Activated naive CD4-positive, alpha-beta T cell treated with anti-CD3 and anti-CD28 coated beads, Interleukin-2, amount 10 ng/mL, durations not matched to agents 7 days and 5 days (primary cell): Measurements from ENCODE around the gene LRRC34.

Source experiments
- CTCF ChIA-PET: fragments of 350-600 bp; sonication (Branson Sonifier 250); formaldehyde crosslinking; loops from one replicate; lab custom pipeline; 2021; ENCODE audit warnings: antibody characterized with exemption; lab: Charles Lee
- DNase-seq: peaks from one replicate; pipeline ENCODE4 v3.0.0-alpha.2; 2020
- H3K27ac Mint-ChIP-seq: one replicate; pipeline ENCODE4 v1.8.0; 2021; ENCODE audit warnings: mild to moderate bottlenecking, moderate library complexity, mixed read lengths
- H3K27me3 Mint-ChIP-seq: one replicate; pipeline ENCODE4 v1.8.0; 2021; ENCODE audit warnings: mild to moderate bottlenecking, mixed read lengths
- H3K36me3 Mint-ChIP-seq: one replicate; pipeline ENCODE4 v1.8.0; 2021; ENCODE audit warnings: mixed read lengths
- H3K4me1 Mint-ChIP-seq: one replicate; pipeline ENCODE4 v1.8.0; 2021; ENCODE audit warnings: mixed read lengths
- H3K4me3 Mint-ChIP-seq: one replicate; pipeline ENCODE4 v1.8.0; 2021; ENCODE audit warnings: mild to moderate bottlenecking, moderate library complexity, mixed read lengths
- H3K9me3 Mint-ChIP-seq: one replicate; pipeline ENCODE4 v1.8.0; 2021; ENCODE audit warnings: mixed read lengths

LRRC34 gene

DNA sequence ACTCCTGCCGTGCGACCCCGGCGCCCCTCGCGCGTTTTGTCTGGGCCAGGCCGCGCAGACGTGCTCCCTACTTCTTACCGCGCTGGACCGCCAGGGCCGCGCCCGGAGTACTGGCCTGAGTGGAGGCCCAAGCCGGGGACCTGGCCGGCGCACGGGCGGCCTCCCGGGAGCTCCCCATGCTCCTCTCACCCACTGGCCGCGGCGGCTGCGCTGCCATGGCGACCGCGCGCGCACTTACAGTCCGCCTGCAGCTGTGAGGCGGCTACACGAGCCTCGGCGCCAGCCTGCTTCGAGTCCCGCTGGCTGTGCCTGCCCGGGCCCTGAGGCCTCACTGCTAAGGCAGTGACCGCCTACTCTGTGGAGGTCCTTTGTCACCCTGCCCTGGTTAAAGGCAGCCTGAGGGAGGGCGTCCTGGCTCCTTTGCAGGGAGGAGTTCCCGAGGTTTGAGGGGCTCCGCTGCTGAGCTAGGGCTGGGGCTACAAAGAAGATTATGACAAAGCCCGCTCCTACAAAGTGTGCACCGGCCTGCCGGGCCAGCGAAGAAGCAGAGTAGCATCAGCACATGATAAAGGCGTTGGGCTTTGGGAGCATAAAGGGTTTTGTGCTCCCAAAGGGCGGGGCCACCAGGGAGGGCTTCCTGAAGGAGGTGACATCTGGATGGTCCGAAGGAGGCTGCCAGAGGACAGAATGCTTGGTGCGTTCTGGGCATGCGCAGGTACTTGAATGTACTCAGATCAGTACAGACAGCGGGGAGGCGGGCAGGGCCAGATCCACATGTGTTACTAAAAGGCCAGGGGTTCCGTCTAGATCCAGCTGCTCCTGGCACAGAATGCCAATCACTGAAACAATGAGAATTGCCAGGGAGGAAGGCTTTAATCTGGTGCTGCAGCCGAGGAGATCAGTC is at the start of gene LRRC34, which contains the start of gene LRRIQ4:
TSS of gene LRRC34 (minus strand) at position 573 of the 904 bp plus-strand sequence. CDS start at position 217, 356 bp downstream.
TSS of gene LRRIQ4 (plus strand) at position 539 of the 904 bp plus-strand sequence. CDS start 9,052 bp downstream, outside the sequence.
- peak within 1 kb of the TSS; percentile 84 for H3K4me3 Mint-ChIP-seq
- H3K4me1 Mint-ChIP-seq: peaks cover 55% of the 10 kb centered on the region
- CTCF ChIA-PET: interaction anchor here (0.7 to 1.6 kb wide), 6 partner anchors 24 to 544 kb away, joined by 3 to 6 read pairs (median 3); no protein-coding TSS in a partner anchor
- H3K27ac Mint-ChIP-seq: peak within 1 kb of the TSS; percentile 87
- H3K9me3 Mint-ChIP-seq: peaks cover 12% of the 10 kb centered on the region
- DNase-seq: peak; percentile 81
- peaks cover 31% of the 10 kb centered on the region for H3K27me3 Mint-ChIP-seq
- peaks cover 14% of the 10 kb centered on the region for H3K36me3 Mint-ChIP-seq

DNA sequence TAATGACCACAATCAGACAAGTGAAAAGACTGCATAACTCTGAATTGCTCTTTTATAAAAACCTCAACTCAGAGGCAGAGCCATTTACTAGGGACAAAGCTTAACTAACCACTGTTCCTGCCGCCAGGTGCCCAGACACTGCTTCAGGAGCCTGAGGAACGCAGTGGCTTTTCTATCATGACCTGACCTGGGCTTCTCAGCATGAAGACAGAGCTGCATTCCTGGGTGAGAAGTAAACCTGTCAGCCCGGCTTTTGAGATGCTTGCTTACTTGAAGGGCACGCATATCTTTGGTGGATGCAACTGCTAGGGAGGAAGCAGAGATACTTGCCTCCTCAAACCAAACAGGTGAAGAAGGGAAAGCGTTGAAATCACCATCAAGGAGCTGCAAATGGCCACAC is 49.2 kb upstream of the LRRC34 start:
- DNase-seq: no peak
- peaks cover 19% of the 10 kb centered on the region for H3K27me3 Mint-ChIP-seq
- no peaks in the 10 kb centered on the region for H3K9me3 Mint-ChIP-seq
- H3K36me3 Mint-ChIP-seq: no peaks in the 10 kb centered on the region
- no peak overlapping the region for H3K4me3 Mint-ChIP-seq
- CTCF ChIA-PET: interaction anchor here (0.6 to 3.5 kb wide), 8 partner anchors 8 to 948 kb away, joined by 3 to 18 read pairs (median 5); no protein-coding TSS in a partner anchor
- H3K4me1 Mint-ChIP-seq: peaks cover 31% of the 10 kb centered on the region
- no peak overlapping the region for H3K27ac Mint-ChIP-seq

GRCh38 chr3:169857811-169858210 is 45.1 kb upstream of the LRRC34 start:
- Mint-ChIP-seq H3K4me1 (peaks cover 2% of the 10 kb centered on the region), H3K36me3 (no peaks in the 10 kb centered on the region), H3K4me3 (no peak overlapping the region), H3K27ac (no peak overlapping the region), H3K9me3 (no peaks in the 10 kb centered on the region), H3K27me3 (peaks cover 41% of the 10 kb centered on the region)
- DNase-seq: no peak
- CTCF ChIA-PET: interaction anchor here (1.0 kb wide), 1 partner anchor 95 kb away, joined by 3 read pairs; no protein-coding TSS in a partner anchor

DNA sequence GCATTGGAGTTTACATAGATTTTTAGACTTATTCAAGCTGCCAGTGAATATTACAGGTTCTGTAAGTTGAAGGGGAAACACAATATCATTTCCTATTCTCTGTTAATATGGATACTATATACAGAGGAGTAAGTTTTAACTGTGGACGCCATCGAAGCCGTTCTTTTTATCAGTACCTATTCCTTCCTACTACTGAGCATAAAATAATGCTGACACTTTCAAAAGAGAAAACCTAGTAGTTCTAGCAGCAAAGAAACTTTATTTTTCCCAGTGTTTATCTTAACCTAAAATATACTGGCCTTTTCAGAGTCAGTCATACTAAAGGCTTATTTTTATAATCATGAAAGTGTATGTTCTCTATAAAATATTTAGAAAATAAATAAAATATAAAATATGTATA is 42.8 kb upstream of the LRRC34 start:
- H3K27me3 Mint-ChIP-seq: peaks cover 39% of the 10 kb centered on the region
- no peaks in the 10 kb centered on the region for H3K4me1 Mint-ChIP-seq
- H3K36me3 Mint-ChIP-seq: no peaks in the 10 kb centered on the region
- H3K4me3 Mint-ChIP-seq: no peak overlapping the region
- CTCF ChIA-PET: no interaction called here
- H3K9me3 Mint-ChIP-seq: no peaks in the 10 kb centered on the region
- no peak overlapping the region for H3K27ac Mint-ChIP-seq
- DNase-seq: no peak

DNA sequence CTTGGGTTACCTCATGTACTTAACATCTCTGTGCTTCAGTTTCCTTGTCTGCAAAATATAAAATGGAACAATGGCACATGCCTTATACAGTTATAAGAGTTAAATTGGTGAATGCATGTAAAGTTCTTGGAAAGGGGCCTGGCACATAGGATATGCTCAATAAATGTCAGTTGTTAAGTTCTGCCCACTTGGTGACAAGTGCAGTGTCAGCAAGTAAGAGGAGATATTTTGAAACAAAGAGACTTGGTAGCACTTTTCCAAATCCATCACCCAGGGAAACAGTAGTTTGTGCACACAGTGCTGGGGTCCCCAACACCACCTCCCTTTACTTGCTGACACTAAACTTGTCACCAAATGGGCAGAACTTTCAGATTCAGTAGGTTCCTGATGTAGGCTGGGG is 37.9 kb upstream of the LRRC34 start:
- Mint-ChIP-seq H3K4me1 (peaks cover 5% of the 10 kb centered on the region), H3K9me3 (no peaks in the 10 kb centered on the region), H3K27ac (no peak overlapping the region), H3K36me3 (no peaks in the 10 kb centered on the region), H3K4me3 (no peak overlapping the region), H3K27me3 (peaks cover 37% of the 10 kb centered on the region)
- CTCF ChIA-PET: interaction anchor here (2.0 kb wide), 1 partner anchor 13 kb away, joined by 6 read pairs; no protein-coding TSS in a partner anchor
- no peak for DNase-seq

GRCh38 chr3:169848741-169849140 is 36.0 kb upstream of the LRRC34 start:
- H3K27me3 Mint-ChIP-seq: peaks cover 32% of the 10 kb centered on the region
- CTCF ChIA-PET: no interaction called here
- no peaks in the 10 kb centered on the region for H3K9me3 Mint-ChIP-seq
- H3K4me3 Mint-ChIP-seq: no peak overlapping the region
- H3K36me3 Mint-ChIP-seq: no peaks in the 10 kb centered on the region
- H3K27ac Mint-ChIP-seq: no peak overlapping the region
- H3K4me1 Mint-ChIP-seq: peaks cover 5% of the 10 kb centered on the region
- DNase-seq: no peak

GRCh38 chr3:169847896-169848295 is 35.2 kb upstream of the LRRC34 start:
- Mint-ChIP-seq H3K27ac (no peak overlapping the region), H3K9me3 (no peaks in the 10 kb centered on the region), H3K27me3 (peaks cover 30% of the 10 kb centered on the region), H3K4me3 (no peak overlapping the region), H3K4me1 (peaks cover 5% of the 10 kb centered on the region), H3K36me3 (no peaks in the 10 kb centered on the region)
- CTCF ChIA-PET: no interaction called here
- no peak for DNase-seq

GRCh38 chr3:169846458-169847193 is 33.9 kb upstream of the LRRC34 start:
- Mint-ChIP-seq H3K27me3 (peaks cover 26% of the 10 kb centered on the region), H3K9me3 (no peaks in the 10 kb centered on the region), H3K4me1 (peaks cover 5% of the 10 kb centered on the region), H3K4me3 (no peak overlapping the region), H3K27ac (no peak overlapping the region), H3K36me3 (no peaks in the 10 kb centered on the region)
- CTCF ChIA-PET: no interaction called here
- DNase-seq: no peak

DNA sequence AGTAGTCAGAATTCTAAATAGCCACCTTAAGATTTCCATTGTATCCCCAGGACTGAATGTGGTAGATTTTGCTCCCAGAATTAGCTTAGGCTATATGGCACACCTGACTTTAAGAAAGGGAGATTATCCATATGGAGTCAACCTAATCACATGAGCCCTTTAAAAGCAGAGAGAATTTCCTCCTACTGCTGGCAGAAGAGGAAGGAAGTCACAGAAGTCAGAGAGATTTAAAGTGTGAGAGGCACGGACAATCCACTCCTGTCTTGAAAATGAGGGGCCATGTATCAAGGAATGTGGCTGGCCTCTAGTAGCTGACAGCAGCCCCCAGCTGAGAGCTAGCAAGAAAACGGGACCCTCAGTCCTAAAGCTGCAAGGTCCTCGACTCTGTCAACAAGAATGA is 30.3 kb upstream of the LRRC34 start:
- H3K9me3 Mint-ChIP-seq: no peaks in the 10 kb centered on the region
- H3K4me3 Mint-ChIP-seq: no peak overlapping the region
- CTCF ChIA-PET: interaction anchor here (1.6 kb wide), 1 partner anchor 21 kb away, joined by 5 read pairs; no protein-coding TSS in a partner anchor
- H3K27ac Mint-ChIP-seq: no peak overlapping the region
- H3K27me3 Mint-ChIP-seq: peaks cover 15% of the 10 kb centered on the region
- no peak for DNase-seq
- no peaks in the 10 kb centered on the region for H3K36me3 Mint-ChIP-seq
- H3K4me1 Mint-ChIP-seq: peaks cover 2% of the 10 kb centered on the region

DNA sequence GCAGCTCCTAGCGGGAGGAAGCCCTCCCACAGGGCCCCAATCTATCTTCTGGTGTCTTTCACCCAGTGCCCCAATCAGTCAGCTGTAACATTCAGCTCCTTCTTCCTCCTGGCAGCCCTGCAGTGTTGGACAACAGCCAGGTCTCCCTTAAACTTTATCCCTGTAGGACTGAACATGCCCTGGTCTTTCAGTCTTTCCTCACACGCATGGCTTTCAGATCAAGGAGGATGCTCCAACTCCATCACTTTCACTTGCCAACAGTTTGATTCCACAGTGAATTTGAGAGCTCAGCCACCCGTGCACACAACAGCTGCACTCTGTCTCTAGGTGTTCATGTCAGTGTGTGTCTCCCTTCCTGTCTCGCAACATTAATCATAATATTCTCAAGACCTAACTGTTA is 28.5 kb upstream of the LRRC34 start:
- no peak for DNase-seq
- Mint-ChIP-seq H3K4me1 (no peaks in the 10 kb centered on the region), H3K36me3 (no peaks in the 10 kb centered on the region), H3K9me3 (no peaks in the 10 kb centered on the region), H3K27ac (no peak overlapping the region), H3K4me3 (no peak overlapping the region), H3K27me3 (peaks cover 15% of the 10 kb centered on the region)
- CTCF ChIA-PET: no interaction called here

- CTCF ChIA-PET: no interaction called here
- Mint-ChIP-seq H3K27ac (no peak overlapping the region), H3K27me3 (peaks cover 15% of the 10 kb centered on the region), H3K36me3 (no peaks in the 10 kb centered on the region), H3K4me1 (no peaks in the 10 kb centered on the region), H3K9me3 (no peaks in the 10 kb centered on the region), H3K4me3 (no peak overlapping the region)
- DNase-seq: no peak
Observed at GRCh38 chr3:169838511-169839030, 25.9 kb upstream of the LRRC34 start.

DNA sequence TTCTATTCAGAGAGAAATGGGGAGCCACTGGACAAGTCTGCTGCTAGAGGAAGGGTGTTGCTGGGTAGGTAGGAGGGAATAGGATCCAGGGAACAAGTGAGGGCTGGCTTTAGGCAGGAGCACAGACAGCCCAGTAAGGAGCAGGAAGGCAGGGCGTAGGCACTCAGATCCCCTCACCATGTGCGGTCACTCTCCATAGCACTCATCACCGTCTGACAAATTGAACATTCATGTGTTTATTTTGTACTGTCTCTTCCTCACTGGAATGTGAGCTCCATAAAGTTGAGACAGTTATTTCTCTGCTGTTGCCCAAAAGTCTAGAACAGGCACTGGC is 24.2 kb upstream of the LRRC34 start:
- no peaks in the 10 kb centered on the region for H3K9me3 Mint-ChIP-seq
- no peak for DNase-seq
- CTCF ChIA-PET: no interaction called here
- H3K4me3 Mint-ChIP-seq: no peak overlapping the region
- H3K27ac Mint-ChIP-seq: no peak overlapping the region
- H3K4me1 Mint-ChIP-seq: no peaks in the 10 kb centered on the region
- no peaks in the 10 kb centered on the region for H3K36me3 Mint-ChIP-seq
- peaks cover 15% of the 10 kb centered on the region for H3K27me3 Mint-ChIP-seq

DNA sequence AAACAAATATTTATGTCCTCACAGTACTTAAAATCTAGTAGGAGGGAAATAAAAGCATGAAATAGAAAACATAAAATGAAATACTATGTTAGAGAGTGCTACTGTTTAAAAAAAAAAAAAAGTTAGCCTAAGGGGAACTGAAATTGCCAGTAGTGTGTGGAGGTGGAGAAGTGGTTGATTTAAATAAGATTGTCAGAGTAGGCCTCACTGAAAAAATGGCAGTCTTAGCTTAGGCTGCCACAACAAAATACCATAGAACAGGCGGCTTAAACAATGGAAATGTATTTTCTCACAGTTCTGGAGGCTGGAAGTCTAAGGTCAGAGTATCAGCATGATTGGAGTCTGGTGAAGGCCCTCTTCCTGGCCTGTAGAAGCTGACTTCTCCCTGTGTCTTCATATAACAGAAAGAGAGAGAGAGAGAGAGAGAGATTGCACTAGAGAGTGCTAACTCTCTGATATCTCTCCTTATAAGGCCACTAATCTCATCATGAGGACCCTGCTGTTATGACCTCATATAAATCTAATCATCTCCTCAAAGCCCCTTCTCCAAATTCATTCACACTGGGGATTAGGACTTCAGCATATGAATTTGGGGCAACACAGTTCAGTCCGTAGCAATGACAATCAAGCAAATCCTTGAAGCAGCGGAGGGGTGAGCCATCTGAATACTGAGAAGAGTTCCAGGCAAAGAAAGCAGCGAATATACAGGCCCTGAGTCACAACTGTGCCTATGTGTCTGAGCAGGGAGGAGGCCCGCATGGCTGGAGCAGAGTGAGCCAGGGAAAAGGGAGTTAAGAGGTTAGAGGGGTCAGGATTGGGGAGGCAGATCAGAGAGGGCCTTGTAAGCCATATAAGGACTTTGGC is 23.6 kb upstream of the LRRC34 start:
- no peak for DNase-seq
- H3K27me3 Mint-ChIP-seq: peaks cover 14% of the 10 kb centered on the region
- no peak overlapping the region for H3K27ac Mint-ChIP-seq
- no peaks in the 10 kb centered on the region for H3K9me3 Mint-ChIP-seq
- CTCF ChIA-PET: no interaction called here
- H3K36me3 Mint-ChIP-seq: no peaks in the 10 kb centered on the region
- no peaks in the 10 kb centered on the region for H3K4me1 Mint-ChIP-seq
- no peak overlapping the region for H3K4me3 Mint-ChIP-seq
